ENCODE measurements around the gene OSBPL8. TPM values are rescaled to one million over a fixed set of nuclear protein-coding genes. Genes with fewer than 3 reads are reported as not detected.

Gene OSBPL8
- total RNA-seq, 2 experiments from 2014 or later: 25.0 to 61.3 TPM

DNA sequence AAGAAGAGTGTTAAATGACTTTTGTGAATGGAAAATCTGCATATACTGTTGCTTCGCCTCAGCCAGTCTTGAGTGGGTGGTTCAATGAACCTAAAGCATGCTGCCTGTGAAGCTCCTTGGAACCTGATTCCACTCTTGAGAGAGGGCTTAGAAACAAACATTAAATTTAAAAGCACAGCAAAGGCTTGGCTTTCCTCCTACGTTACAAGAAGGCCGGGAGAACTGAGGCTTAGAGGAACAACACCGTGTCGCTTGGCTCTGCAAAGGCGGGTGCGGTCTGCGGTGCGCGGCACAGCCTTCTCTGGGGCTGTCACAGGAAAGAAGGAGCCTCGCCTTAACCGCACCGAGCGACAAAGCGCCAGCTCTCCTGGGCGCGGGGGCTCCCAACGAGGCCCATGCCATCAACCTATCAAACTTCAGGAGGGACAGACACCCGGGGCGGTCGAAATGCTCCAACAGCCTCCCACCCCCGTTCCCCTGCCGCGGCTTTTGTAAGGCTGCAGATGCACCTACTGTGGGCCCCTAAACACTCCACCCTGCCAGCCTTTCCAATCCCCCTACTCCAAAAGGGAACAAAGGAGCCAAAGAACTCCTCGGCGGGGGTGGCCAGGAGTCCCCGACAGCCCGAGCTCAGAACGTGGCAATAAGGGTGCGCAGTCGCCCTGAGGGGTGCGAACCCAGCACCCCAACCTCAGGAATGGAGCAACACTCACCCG, 729 bp downstream of the OSBPL8 start:
- H3K9me2 ChIP-seq (ENCODE audit: insufficient read depth, low read length): no peaks in the 10 kb centered on the region
- peak; percentile 71 for DNase-seq (ENCODE audit: low spot score)
- peak overlapping the region; percentile 99 for H3K4me2 ChIP-seq (ENCODE audit: low read length)
- no peaks in the 10 kb centered on the region for H3K36me3 ChIP-seq (ENCODE audit: insufficient read depth, low read length)
- peak overlapping the region; percentile 66 for H3K27ac ChIP-seq (ENCODE audit: low read depth, low read length, poor library complexity, severe bottlenecking)
- no peak for TF ChIP-seq EZH2phosphoT487 (IDR thresholded peaks at IDR 0.05; ENCODE audit: borderline replicate concordance, low read depth, low read length)
- TF ChIP-seq, protein P1, sequence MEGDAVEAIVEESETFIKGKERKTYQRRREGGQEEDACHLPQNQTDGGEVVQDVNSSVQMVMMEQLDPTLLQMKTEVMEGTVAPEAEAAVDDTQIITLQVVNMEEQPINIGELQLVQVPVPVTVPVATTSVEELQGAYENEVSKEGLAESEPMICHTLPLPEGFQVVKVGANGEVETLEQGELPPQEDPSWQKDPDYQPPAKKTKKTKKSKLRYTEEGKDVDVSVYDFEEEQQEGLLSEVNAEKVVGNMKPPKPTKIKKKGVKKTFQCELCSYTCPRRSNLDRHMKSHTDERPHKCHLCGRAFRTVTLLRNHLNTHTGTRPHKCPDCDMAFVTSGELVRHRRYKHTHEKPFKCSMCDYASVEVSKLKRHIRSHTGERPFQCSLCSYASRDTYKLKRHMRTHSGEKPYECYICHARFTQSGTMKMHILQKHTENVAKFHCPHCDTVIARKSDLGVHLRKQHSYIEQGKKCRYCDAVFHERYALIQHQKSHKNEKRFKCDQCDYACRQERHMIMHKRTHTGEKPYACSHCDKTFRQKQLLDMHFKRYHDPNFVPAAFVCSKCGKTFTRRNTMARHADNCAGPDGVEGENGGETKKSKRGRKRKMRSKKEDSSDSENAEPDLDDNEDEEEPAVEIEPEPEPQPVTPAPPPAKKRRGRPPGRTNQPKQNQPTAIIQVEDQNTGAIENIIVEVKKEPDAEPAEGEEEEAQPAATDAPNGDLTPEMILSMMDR (conservative IDR thresholded peaks at IDR 0.05; ENCODE audit: low read length): no peak
- peaks cover 54% of the 10 kb centered on the region for H3K79me2 ChIP-seq (ENCODE audit: insufficient read depth, low read depth, low read length)
- peak overlapping the region; percentile 85 for H2AFZ ChIP-seq (ENCODE audit: low read length)
- H3K4me3 ChIP-seq (ENCODE audit: low read depth, low read length, poor library complexity, severe bottlenecking): peak overlapping the region; percentile 100
- no peaks in the 10 kb centered on the region for H3K9me3 ChIP-seq (ENCODE audit: low read length)
- ChIA-PET CTCF (ENCODE audit: unreplicated experiment) (interaction anchor here (0.7 kb wide), 1 partner anchor 47 kb away, joined by 3 read pairs; no protein-coding TSS in a partner anchor), POLR2A (interaction anchor here (0.7 to 1.4 kb wide), 5 partner anchors 85 to 1087 kb away, joined by 3 to 5 read pairs (median 4); no protein-coding TSS in a partner anchor)
- intact Hi-C loops (cut with micrococcal nuclease; ENCODE audit: unreplicated experiment): loop anchor here (1.0 to 10.0 kb wide), 4 partner anchors 203 to 1044 kb away; partner anchors contain the start of genes BBS10, KRR1, NAP1L1 and ZDHHC17
- no peaks in the 10 kb centered on the region for H4K20me1 ChIP-seq (ENCODE audit: insufficient read depth, low read length)
- BruUV-seq (replicated peaks): no TSS peak
- peaks cover 47% of the 10 kb centered on the region for H3K4me1 ChIP-seq (ENCODE audit: insufficient read depth, low read length, poor library complexity, severe bottlenecking)

GRCh38 chr12:76556368-76556767, 3.2 kb downstream of the OSBPL8 start:
- Histone ChIP-seq H3K4me3 (ENCODE audit: low read depth, low read length, poor library complexity, severe bottlenecking) (peak overlapping the region; percentile 16), H2AFZ (ENCODE audit: low read length) (no peak overlapping the region), H3K36me3 (ENCODE audit: insufficient read depth, low read length) (no peaks in the 10 kb centered on the region), H3K4me2 (ENCODE audit: low read length) (peak overlapping the region; percentile 99), H3K79me2 (ENCODE audit: insufficient read depth, low read depth, low read length) (peaks cover 78% of the 10 kb centered on the region), H3K9me2 (ENCODE audit: insufficient read depth, low read length) (no peaks in the 10 kb centered on the region), H3K27ac (ENCODE audit: low read depth, low read length, poor library complexity, severe bottlenecking) (no peak overlapping the region), H3K9me3 (ENCODE audit: low read length) (no peaks in the 10 kb centered on the region), H3K4me1 (ENCODE audit: insufficient read depth, low read length, poor library complexity, severe bottlenecking) (peaks cover 61% of the 10 kb centered on the region), H4K20me1 (ENCODE audit: insufficient read depth, low read length) (no peaks in the 10 kb centered on the region)
- DNase-seq (ENCODE audit: low spot score): peak; percentile 16
- no TSS peak for BruUV-seq (replicated peaks)
- POLR2A ChIA-PET: interaction anchor here (0.6 kb wide), 2 partner anchors 28 to 349 kb away, joined by 3 read pairs; no protein-coding TSS in a partner anchor
- intact Hi-C loops (cut with micrococcal nuclease; ENCODE audit: unreplicated experiment): loop anchor here (5.0 to 10.0 kb wide), 2 partner anchors 206 to 1042 kb away; partner anchors contain the start of genes KRR1 and ZDHHC17
- TF ChIP-seq EZH2phosphoT487 (IDR thresholded peaks at IDR 0.05; ENCODE audit: borderline replicate concordance, low read depth, low read length): no peak
- TF ChIP-seq, protein P1 (conservative IDR thresholded peaks at IDR 0.05; ENCODE audit: low read length): no peak
- CTCF ChIA-PET (ENCODE audit: unreplicated experiment): no interaction called here

DNA sequence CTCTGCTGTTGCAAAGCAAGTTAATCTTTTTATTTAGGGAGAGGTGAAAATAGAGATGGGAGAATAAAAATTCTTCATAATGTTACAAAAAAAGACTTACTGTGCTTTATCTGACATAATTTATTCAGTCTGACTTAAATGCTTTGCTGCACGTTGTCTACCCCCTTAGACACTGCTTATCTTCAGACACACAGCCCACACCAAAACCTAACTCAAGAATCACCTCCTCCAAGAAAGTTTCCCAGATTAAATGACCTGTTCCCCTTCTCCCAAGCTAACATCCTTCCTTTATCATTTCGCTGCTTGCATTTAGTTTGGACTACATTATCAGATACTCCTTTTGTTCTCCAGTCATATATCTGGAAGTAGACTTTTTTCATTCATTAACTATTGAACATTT, 3.8 kb downstream of the OSBPL8 start:
- POLR2A ChIA-PET: no interaction called here
- no peak overlapping the region for H2AFZ ChIP-seq (ENCODE audit: low read length)
- H4K20me1 ChIP-seq (ENCODE audit: insufficient read depth, low read length): no peaks in the 10 kb centered on the region
- peak overlapping the region; percentile 99 for H3K4me2 ChIP-seq (ENCODE audit: low read length)
- CTCF ChIA-PET (ENCODE audit: unreplicated experiment): no interaction called here
- no peaks in the 10 kb centered on the region for H3K36me3 ChIP-seq (ENCODE audit: insufficient read depth, low read length)
- peaks cover 67% of the 10 kb centered on the region for H3K4me1 ChIP-seq (ENCODE audit: insufficient read depth, low read length, poor library complexity, severe bottlenecking)
- TF ChIP-seq, protein P1 (conservative IDR thresholded peaks at IDR 0.05; ENCODE audit: low read length): no peak
- no peak for TF ChIP-seq EZH2phosphoT487 (IDR thresholded peaks at IDR 0.05; ENCODE audit: borderline replicate concordance, low read depth, low read length)
- intact Hi-C loops (cut with micrococcal nuclease; ENCODE audit: unreplicated experiment): loop anchor here (5.0 to 10.0 kb wide), 2 partner anchors 207 to 1041 kb away; partner anchors contain the start of genes KRR1 and ZDHHC17
- H3K79me2 ChIP-seq (ENCODE audit: insufficient read depth, low read depth, low read length): peaks cover 84% of the 10 kb centered on the region
- no peaks in the 10 kb centered on the region for H3K9me3 ChIP-seq (ENCODE audit: low read length)
- H3K9me2 ChIP-seq (ENCODE audit: insufficient read depth, low read length): no peaks in the 10 kb centered on the region
- H3K4me3 ChIP-seq (ENCODE audit: low read depth, low read length, poor library complexity, severe bottlenecking): peak overlapping the region; percentile 16
- no TSS peak for BruUV-seq (replicated peaks)
- no peak for DNase-seq (ENCODE audit: low spot score)
- no peak overlapping the region for H3K27ac ChIP-seq (ENCODE audit: low read depth, low read length, poor library complexity, severe bottlenecking)
